Measurements from ENCODE around the gene LSMEM2.

DNA sequence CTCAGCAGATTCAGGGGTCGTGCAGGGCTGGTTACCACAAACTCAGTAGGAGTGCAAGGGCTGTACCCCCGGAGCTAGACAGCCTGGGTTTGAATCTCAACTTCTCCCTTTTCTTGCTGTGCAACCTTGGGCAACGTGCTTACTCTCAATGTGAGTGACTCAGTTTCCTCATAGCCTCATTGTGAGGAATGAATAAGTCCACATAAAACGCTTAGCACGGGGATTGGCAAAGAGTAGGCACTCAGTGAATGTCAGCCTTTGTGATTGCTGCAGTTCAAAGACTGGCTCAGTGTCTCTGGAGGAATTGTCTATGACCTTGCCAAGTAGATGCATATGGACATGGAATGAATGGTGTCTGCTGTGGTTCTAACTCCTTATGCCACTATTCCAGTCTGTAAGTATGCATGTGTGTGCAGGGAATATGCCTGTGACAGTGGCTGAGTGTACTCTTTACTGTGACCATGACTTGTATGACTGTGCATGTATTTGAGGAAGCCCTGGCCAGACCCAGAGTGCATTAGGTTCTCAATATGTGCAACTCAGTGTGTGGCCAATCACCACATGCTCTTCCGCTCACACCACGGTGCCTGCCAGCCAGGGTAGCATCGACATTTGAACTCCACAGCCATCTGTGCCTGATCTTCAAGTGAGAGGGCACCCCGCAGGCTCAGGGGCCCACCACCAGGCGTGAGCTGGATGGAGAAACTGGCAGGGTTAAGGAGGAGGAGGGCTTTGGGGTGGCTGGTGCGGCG, 21.2 kb downstream of the LSMEM2 start:
- TF ChIP-seq EZH2 (IDR thresholded peaks at IDR 0.05; ENCODE audit: borderline replicate concordance) = no peak
- no peak for TF ChIP-seq CTCF (IDR thresholded peaks at IDR 0.05; ENCODE audit: poor library complexity)

Measured in hepatocyte (in vitro differentiated cells).